CD4-positive, CD25-positive, alpha-beta regulatory T cell (primary cell): ENCODE data around the gene KRT12. TPM values are rescaled to one million over a fixed set of nuclear protein-coding genes. Genes with fewer than 3 reads are reported as not detected.
"Not testable (repeated sequence)": the region's sequence is repeated elsewhere in the genome, so short reads cannot be mapped to it uniquely, and the experiment has no call there.

ENCODE experiments used
- ATAC-seq, 2 donors: fragments of 150-1000 bp; cut with Tn5 transposase; one replicate each; pipeline ENCODE4 v1.10.0; 2021; ENCODE audit warnings: low read depth in 2 of 2, moderate number of reproducible peaks in 2 of 2, moderate library complexity in 1 of 2
- DNase-seq, 3 donors: peaks; one replicate each; pipeline versions ENCODE4 v3.0.0 to v3.0.0-alpha.2; 2012 to 2022; ENCODE audit warnings: mixed read lengths in 1 of 3
- H3K27ac ChIP-seq: one replicate; pipeline ENCODE4 v1.7.0; 2013; ENCODE audit warnings: mild to moderate bottlenecking, low read length; ENCODE audit not compliant: insufficient read depth, poor library complexity, severe bottlenecking
- H3K27me3 ChIP-seq: one replicate; pipeline ENCODE4 v1.7.0; 2013; ENCODE audit warnings: low read length; ENCODE audit not compliant: control insufficient read depth, insufficient read depth
- H3K36me3 ChIP-seq: one replicate; pipeline ENCODE4 v1.7.0; 2013; ENCODE audit warnings: mild to moderate bottlenecking, low read length, moderate library complexity; ENCODE audit not compliant: control insufficient read depth, insufficient read depth
- H3K4me1 ChIP-seq: 2 replicates; pipeline ENCODE4 v1.7.0; 2013; ENCODE audit warnings: mild to moderate bottlenecking, low read length; ENCODE audit not compliant: insufficient read depth, control insufficient read depth, poor library complexity, severe bottlenecking
- H3K4me3 ChIP-seq: one replicate; pipeline ENCODE4 v1.7.0; 2013; ENCODE audit warnings: low read depth, mild to moderate bottlenecking, low read length, moderate library complexity
- H3K9me3 ChIP-seq, 2 experiments: 1 replicate in 1 of 2; 2 replicates in 1 of 2; pipeline ENCODE4 v1.7.0; 2013; ENCODE audit warnings: low read length in 2 of 2, mild to moderate bottlenecking in 1 of 2, moderate library complexity in 1 of 2; ENCODE audit not compliant: control insufficient read depth in 2 of 2
- H3K27ac Mint-ChIP-seq, 3 donors: one replicate each; pipeline ENCODE4 v1.8.0; 2020 to 2022; ENCODE audit warnings: mild to moderate bottlenecking in 3 of 3, mixed read lengths in 3 of 3, moderate library complexity in 2 of 3
- H3K27me3 Mint-ChIP-seq: one replicate; pipeline ENCODE4 v1.8.0; 2022; ENCODE audit warnings: mild to moderate bottlenecking, mixed read lengths
- H3K36me3 Mint-ChIP-seq: one replicate; pipeline ENCODE4 v1.8.0; 2020; ENCODE audit warnings: mixed read lengths
- H3K4me1 Mint-ChIP-seq, 4 donors: one replicate each; pipeline ENCODE4 v1.8.0; 2020 to 2022; ENCODE audit warnings: mixed read lengths in 4 of 4, mild to moderate bottlenecking in 1 of 4
- H3K4me3 Mint-ChIP-seq, 4 donors: one replicate each; pipeline ENCODE4 v1.8.0; 2020 to 2022; ENCODE audit warnings: mild to moderate bottlenecking in 4 of 4, mixed read lengths in 4 of 4, moderate library complexity in 3 of 4
- H3K9me3 Mint-ChIP-seq, 7 donors: one replicate each; pipeline ENCODE4 v1.8.0; 2020 to 2022; ENCODE audit warnings: mixed read lengths in 7 of 7, mild to moderate bottlenecking in 3 of 7, moderate library complexity in 2 of 7
- polyA plus RNA-seq, 4 donors: library from polyadenylated mRNA; unstranded; fragments of 300-500 nt; fragmentation: Illumina TruSeq; gene quantifications; one replicate each; pipeline ENCODE4 v1.2.3, GENCODE V29; 2021
- total RNA-seq: library from RNA; stranded (reverse); gene quantifications from one replicate; pipeline ENCODE4 v1.2.3, GENCODE V29; 2022

The KRT12 gene
- total and polyA plus RNA-seq, 5 donors from 2014 or later, result not detected

DNA sequence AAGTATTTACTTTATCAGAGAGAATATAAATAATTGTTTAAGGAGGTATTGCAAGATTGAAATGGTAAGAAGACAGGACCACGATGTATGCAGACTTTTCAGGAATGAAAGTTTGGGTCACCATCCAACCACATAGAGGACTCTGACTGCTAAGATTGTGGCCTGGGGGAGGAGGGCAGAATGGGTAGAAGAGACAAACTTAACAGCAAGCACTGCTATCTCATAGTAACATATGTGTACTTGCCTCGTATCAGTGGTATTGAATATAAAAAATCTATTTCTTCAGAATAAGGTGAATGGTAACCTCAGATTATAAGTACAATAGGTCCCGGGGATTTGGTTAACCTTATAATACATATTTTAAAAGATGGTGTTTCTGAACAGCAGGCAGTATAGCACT, 50.5 kb downstream of the KRT12 start:
- Histone ChIP-seq H3K9me3 (no peaks in the 10 kb centered on the region), H3K4me1 (no peaks in the 10 kb centered on the region), H3K27me3 (peaks cover 14% of the 10 kb centered on the region), H3K27ac (no peak overlapping the region), H3K36me3 (peaks cover 5% of the 10 kb centered on the region), H3K4me3 (no peak overlapping the region)
- ATAC-seq (no peak), DNase-seq (no peak)
- Mint-ChIP-seq H3K27me3 (peaks cover 15% of the 10 kb centered on the region), H3K36me3 (peaks cover 27% of the 10 kb centered on the region), H3K4me3 (peak overlapping the region; percentile 9 to 92 (median 64)), H3K27ac (peak overlapping the region in 1 of 3 donors; percentile 76), H3K4me1 (peaks cover 5 to 32% (median 14%) of the 10 kb centered on the region in 4 donors), H3K9me3 (peaks cover 0 to 12% (median 5%) of the 10 kb centered on the region in 7 donors)

DNA sequence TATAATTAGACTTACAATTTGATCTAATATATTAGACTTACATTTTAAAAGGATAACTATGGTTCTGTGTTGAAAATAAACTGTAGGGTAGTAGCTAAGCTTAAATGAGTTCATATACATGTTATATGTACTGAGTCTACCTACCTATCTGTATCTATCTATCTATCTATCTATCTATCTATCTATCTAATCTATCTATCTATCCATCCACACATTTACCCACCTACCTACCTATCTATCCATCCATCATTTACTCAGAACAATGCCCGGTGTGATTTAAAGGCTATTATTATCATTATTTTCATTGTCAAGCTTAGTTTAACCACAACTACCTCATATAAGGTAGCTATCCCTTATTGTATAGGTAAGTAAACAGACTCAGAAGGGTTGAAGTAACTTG, 51.6 kb downstream of the KRT12 start:
- Histone ChIP-seq H3K27me3 (peaks cover 25% of the 10 kb centered on the region), H3K4me1 (no peaks in the 10 kb centered on the region), H3K9me3 (no peaks in the 10 kb centered on the region), H3K27ac (no peak overlapping the region), H3K36me3 (peaks cover 5% of the 10 kb centered on the region), H3K4me3 (no peak overlapping the region)
- no peak overlapping the region for H3K27ac Mint-ChIP-seq
- no peak overlapping the region for H3K4me3 Mint-ChIP-seq
- H3K27me3 Mint-ChIP-seq, result peaks cover 24% of the 10 kb centered on the region
- peaks cover 0 to 12% (median 5%) of the 10 kb centered on the region in 7 donors for H3K9me3 Mint-ChIP-seq
- peaks cover 25% of the 10 kb centered on the region for H3K36me3 Mint-ChIP-seq
- ATAC-seq (no peak), DNase-seq (no peak)
- peaks cover 5 to 29% (median 14%) of the 10 kb centered on the region in 4 donors for H3K4me1 Mint-ChIP-seq

DNA sequence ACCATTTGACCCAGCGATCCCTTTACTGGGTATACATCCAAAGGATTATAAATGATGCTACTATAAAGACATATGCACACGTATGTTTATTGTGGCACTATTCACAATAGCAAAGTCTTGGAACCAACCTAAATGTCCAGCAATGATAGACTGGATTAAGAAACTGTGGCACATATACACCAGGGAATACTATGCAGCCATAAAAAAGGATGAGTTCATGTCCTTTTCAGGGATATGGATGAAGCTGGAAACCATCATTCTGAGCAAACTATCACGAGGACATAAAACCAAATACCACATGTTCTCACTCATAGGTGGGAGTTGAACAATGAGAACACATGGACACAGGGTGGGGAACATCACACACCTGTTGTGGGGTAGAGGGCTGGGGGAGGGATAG, 52.4 kb downstream of the KRT12 start:
- H3K4me3 ChIP-seq, DNase-seq, H3K9me3 ChIP-seq, H3K27ac Mint-ChIP-seq, H3K4me3 Mint-ChIP-seq, H3K36me3 ChIP-seq, H3K4me1 ChIP-seq, ATAC-seq, H3K27ac ChIP-seq: not testable (repeated sequence)
- Mint-ChIP-seq H3K27me3 (peaks cover 31% of the 10 kb centered on the region), H3K4me1 (peaks cover 2 to 22% (median 12%) of the 10 kb centered on the region in 4 donors), H3K9me3 (peaks cover 0 to 12% (median 5%) of the 10 kb centered on the region in 7 donors), H3K36me3 (peaks cover 21% of the 10 kb centered on the region)
- H3K27me3 ChIP-seq, result peaks cover 32% of the 10 kb centered on the region

DNA sequence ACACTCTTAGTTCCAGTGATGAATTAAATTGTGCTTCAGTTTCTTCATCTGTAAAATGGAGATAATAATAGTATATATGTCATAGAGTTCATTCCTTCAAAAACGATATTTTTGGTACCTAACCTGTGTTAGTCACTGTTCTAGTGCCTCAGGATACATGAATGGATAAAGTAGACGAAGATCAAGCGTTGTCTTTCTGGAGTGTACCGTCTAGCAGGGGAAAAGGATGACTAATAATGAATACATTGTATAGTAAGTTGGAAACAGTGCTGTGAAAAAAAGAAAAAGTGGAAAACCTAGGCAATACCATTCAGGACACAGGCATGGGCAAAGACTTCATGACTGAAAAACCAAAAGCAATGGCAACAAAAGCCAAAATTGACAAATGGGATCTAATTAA, 53.2 kb downstream of the KRT12 start:
- H3K36me3 ChIP-seq, result peaks cover 5% of the 10 kb centered on the region
- peaks cover 40% of the 10 kb centered on the region for H3K27me3 ChIP-seq
- ATAC-seq (no peak), DNase-seq (no peak)
- Mint-ChIP-seq H3K27ac (no peak overlapping the region), H3K4me1 (peaks cover 0 to 16% (median 11%) of the 10 kb centered on the region in 4 donors), H3K4me3 (no peak overlapping the region), H3K27me3 (peaks cover 36% of the 10 kb centered on the region), H3K36me3 (peaks cover 21% of the 10 kb centered on the region), H3K9me3 (peaks cover 0 to 12% (median 4%) of the 10 kb centered on the region in 7 donors)
- H3K4me3 ChIP-seq, result no peak overlapping the region
- no peaks in the 10 kb centered on the region for H3K9me3 ChIP-seq
- H3K4me1 ChIP-seq, result no peaks in the 10 kb centered on the region
- no peak overlapping the region for H3K27ac ChIP-seq

DNA sequence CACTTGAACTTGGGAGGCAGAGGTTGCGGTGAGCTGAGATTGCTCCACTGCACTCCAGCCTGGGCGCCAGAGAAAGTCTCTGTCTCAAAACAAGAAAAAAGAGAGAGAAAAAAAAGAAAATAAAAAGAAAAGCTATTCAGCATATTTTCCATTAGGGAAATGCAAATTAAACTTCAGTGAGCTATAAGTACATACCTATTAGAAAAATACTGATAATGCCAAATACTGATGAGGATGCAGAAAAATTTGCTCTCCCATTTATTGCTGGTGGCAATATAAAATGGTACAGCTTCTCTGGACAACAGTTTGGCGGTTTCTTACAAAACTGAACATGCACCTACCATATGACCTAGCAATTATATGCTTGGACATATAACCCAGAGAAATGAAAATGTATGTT, 54.4 kb downstream of the KRT12 start:
- Histone ChIP-seq H3K9me3 (no peaks in the 10 kb centered on the region), H3K4me3 (no peak overlapping the region), H3K27ac (no peak overlapping the region), H3K27me3 (peaks cover 45% of the 10 kb centered on the region), H3K36me3 (peaks cover 4% of the 10 kb centered on the region), H3K4me1 (no peaks in the 10 kb centered on the region)
- no peak overlapping the region for H3K27ac Mint-ChIP-seq
- no peak overlapping the region for H3K4me3 Mint-ChIP-seq
- H3K4me1 Mint-ChIP-seq, result peaks cover 0 to 8% (median 4%) of the 10 kb centered on the region in 4 donors
- peaks cover 12% of the 10 kb centered on the region for H3K36me3 Mint-ChIP-seq
- DNase-seq (no peak), ATAC-seq (no peak)
- H3K27me3 Mint-ChIP-seq, result peaks cover 48% of the 10 kb centered on the region
- H3K9me3 Mint-ChIP-seq, result peaks cover 0 to 6% (median 4%) of the 10 kb centered on the region in 7 donors

Other genes with a start within 250 kb of the KRT12 start
- 76.9 TPM for gene SMARCE1, start 219.4 kb downstream of the KRT12 start, total RNA-seq
- 100 to 1,000 TPM; 169 to 228 (median 179) TPM for gene SMARCE1, start 219.4 kb downstream of the KRT12 start, polyA plus RNA-seq
- not detected for gene KRT222, start 202.0 kb downstream of the KRT12 start, total RNA-seq
- gene KRT222, start 202.0 kb downstream of the KRT12 start, polyA plus RNA-seq, result under 1 TPM in 1 of 4 donors, not detected in 3; 0.23 TPM
- gene KRT24, start 163.5 kb downstream of the KRT12 start, total RNA-seq, result not detected
- under 1 TPM in 1 of 4 donors, not detected in 3; 0.15 TPM for gene KRT24, start 163.5 kb downstream of the KRT12 start, polyA plus RNA-seq
- not detected for gene KRT25, start 111.9 kb downstream of the KRT12 start, total RNA-seq
- gene KRT25, start 111.9 kb downstream of the KRT12 start, polyA plus RNA-seq, result not detected
- gene KRT26, start 95.0 kb downstream of the KRT12 start, total RNA-seq, result not detected
- gene KRT26, start 95.0 kb downstream of the KRT12 start, polyA plus RNA-seq, result not detected
- not detected for gene KRT27, start 84.7 kb downstream of the KRT12 start, total RNA-seq
- gene KRT27, start 84.7 kb downstream of the KRT12 start, polyA plus RNA-seq, result not detected
- gene KRT28, start 67.3 kb downstream of the KRT12 start, total RNA-seq, result not detected
- gene KRT28, start 67.3 kb downstream of the KRT12 start, polyA plus RNA-seq, result not detected
- 28.1 TPM for gene KRT10, start 44.6 kb downstream of the KRT12 start, total RNA-seq
- gene KRT10, start 44.6 kb downstream of the KRT12 start, polyA plus RNA-seq, result 100 to 1,000 TPM; 125 to 172 (median 148) TPM
- not detected for gene KRT20, start 18.0 kb upstream of the KRT12 start, total RNA-seq
- gene KRT20, start 18.0 kb upstream of the KRT12 start, polyA plus RNA-seq, result not detected
- not detected for gene KRT23, start 70.4 kb upstream of the KRT12 start, total RNA-seq
- gene KRT23, start 70.4 kb upstream of the KRT12 start, polyA plus RNA-seq, result not detected
- not detected for gene KRT39, start 99.7 kb upstream of the KRT12 start, total RNA-seq
- gene KRT39, start 99.7 kb upstream of the KRT12 start, polyA plus RNA-seq, result not detected
- gene KRT40, start 117.1 kb upstream of the KRT12 start, total RNA-seq, result not detected
- not detected for gene KRT40, start 117.1 kb upstream of the KRT12 start, polyA plus RNA-seq
- not detected for gene KRTAP3-3, start 126.9 kb upstream of the KRT12 start, total RNA-seq
- gene KRTAP3-3, start 126.9 kb upstream of the KRT12 start, polyA plus RNA-seq, result not detected
- not detected for gene KRTAP3-2, start 132.7 kb upstream of the KRT12 start, total RNA-seq
- not detected for gene KRTAP3-2, start 132.7 kb upstream of the KRT12 start, polyA plus RNA-seq
- not detected for gene KRTAP3-1, start 141.9 kb upstream of the KRT12 start, total RNA-seq
- not detected for gene KRTAP3-1, start 141.9 kb upstream of the KRT12 start, polyA plus RNA-seq
- gene KRTAP1-5, start 160.0 kb upstream of the KRT12 start, total RNA-seq, result not detected
- gene KRTAP1-5, start 160.0 kb upstream of the KRT12 start, polyA plus RNA-seq, result not detected
- not detected for gene KRTAP1-4, start 163.0 kb upstream of the KRT12 start, total RNA-seq
- not detected for gene KRTAP1-4, start 163.0 kb upstream of the KRT12 start, polyA plus RNA-seq
- gene KRTAP1-3, start 167.7 kb upstream of the KRT12 start, total RNA-seq, result not detected
- not detected for gene KRTAP1-3, start 167.7 kb upstream of the KRT12 start, polyA plus RNA-seq
- not detected for gene KRTAP1-1, start 174.2 kb upstream of the KRT12 start, total RNA-seq
- not detected for gene KRTAP1-1, start 174.2 kb upstream of the KRT12 start, polyA plus RNA-seq
- not detected for gene KRTAP2-1, start 180.1 kb upstream of the KRT12 start, total RNA-seq
- gene KRTAP2-1, start 180.1 kb upstream of the KRT12 start, polyA plus RNA-seq, result not detected
- gene KRTAP2-2, start 188.0 kb upstream of the KRT12 start, total RNA-seq, result not detected
- not detected for gene KRTAP2-2, start 188.0 kb upstream of the KRT12 start, polyA plus RNA-seq
- gene KRTAP2-3, start 192.9 kb upstream of the KRT12 start, total RNA-seq, result not detected
- not detected for gene KRTAP2-3, start 192.9 kb upstream of the KRT12 start, polyA plus RNA-seq
- gene KRTAP2-4, start 198.7 kb upstream of the KRT12 start, total RNA-seq, result not detected
- gene KRTAP2-4, start 198.7 kb upstream of the KRT12 start, polyA plus RNA-seq, result not detected
- gene KRTAP4-7, start 216.9 kb upstream of the KRT12 start, total RNA-seq, result not detected
- not detected for gene KRTAP4-7, start 216.9 kb upstream of the KRT12 start, polyA plus RNA-seq
- gene KRTAP4-8, start 230.9 kb upstream of the KRT12 start, total RNA-seq, result not detected
- gene KRTAP4-8, start 230.9 kb upstream of the KRT12 start, polyA plus RNA-seq, result not detected
- not detected for gene KRTAP4-16, start 235.0 kb upstream of the KRT12 start, total RNA-seq
- gene KRTAP4-16, start 235.0 kb upstream of the KRT12 start, polyA plus RNA-seq, result not detected
- not detected for gene KRTAP4-9, start 238.2 kb upstream of the KRT12 start, total RNA-seq
- gene KRTAP4-9, start 238.2 kb upstream of the KRT12 start, polyA plus RNA-seq, result not detected